GM23248 (cell line): Measurements from ENCODE around the gene NT5C1B. TPM values are rescaled to one million over a fixed set of nuclear protein-coding genes. Genes with fewer than 3 reads are reported as not detected.

Experiments used
- DNase-seq: peaks from one replicate; pipeline ENCODE4 v3.0.0-alpha.2; 2015
- H2AFZ ChIP-seq: fragments of 200-600 bp; sonication (generic); 2 replicates; pipeline ENCODE4 v1.6.1; 2016; ENCODE audit warnings: antibody characterized with exemption
- H3F3A ChIP-seq: fragments of 200-600 bp; sonication (generic); 2 replicates; pipeline ENCODE4 v1.6.1; 2016; ENCODE audit warnings: mild to moderate bottlenecking, antibody characterized with exemption, mixed run types; ENCODE audit not compliant: insufficient read depth
- H3K27ac ChIP-seq: fragments of 200-600 bp; sonication (generic); 2 replicates; pipeline ENCODE4 v1.5.1; 2016; ENCODE audit warnings: mild to moderate bottlenecking
- H3K27me3 ChIP-seq: fragments of 200-600 bp; sonication (generic); replicated peaks from 2 replicates; pipeline ENCODE4 v1.6.1; 2016; ENCODE audit warnings: mild to moderate bottlenecking; ENCODE audit not compliant: insufficient read depth
- H3K36me3 ChIP-seq: fragments of 200-600 bp; sonication (generic); 2 replicates; pipeline ENCODE4 v1.6.1; 2016; ENCODE audit warnings: low read depth, mild to moderate bottlenecking
- H3K4me1 ChIP-seq: fragments of 200-600 bp; sonication (generic); 2 replicates; pipeline ENCODE4 v1.6.1; 2016; ENCODE audit warnings: mild to moderate bottlenecking; ENCODE audit not compliant: insufficient read depth
- H3K4me2 ChIP-seq: fragments of 200-600 bp; sonication (generic); one replicate; pipeline ENCODE4 v1.6.1; 2016; ENCODE audit warnings: mild to moderate bottlenecking; ENCODE audit not compliant: unreplicated experiment
- H3K4me3 ChIP-seq: fragments of 200-600 bp; sonication (generic); 2 replicates; pipeline ENCODE4 v1.5.1; 2016; ENCODE audit warnings: mild to moderate bottlenecking
- H3K79me2 ChIP-seq: fragments of 200-600 bp; sonication (generic); 2 replicates; pipeline ENCODE4 v1.6.1; 2016; ENCODE audit warnings: mild to moderate bottlenecking; ENCODE audit not compliant: insufficient read depth
- H3K9ac ChIP-seq: fragments of 200-600 bp; sonication (generic); 2 replicates; pipeline ENCODE4 v1.6.1; 2016; ENCODE audit warnings: mild to moderate bottlenecking
- H3K9me2 ChIP-seq: fragments of 200-600 bp; sonication (generic); 2 replicates; pipeline ENCODE4 v1.6.1; 2016; ENCODE audit warnings: mixed run types, mild to moderate bottlenecking, moderate library complexity; ENCODE audit not compliant: insufficient read depth
- H3K9me3 ChIP-seq: fragments of 200-600 bp; sonication (generic); one replicate; pipeline ENCODE4 v1.6.1; 2017; ENCODE audit warnings: low read depth
- H4K20me1 ChIP-seq: fragments of 200-600 bp; sonication (generic); 2 replicates; pipeline ENCODE4 v1.6.0; 2016; ENCODE audit not compliant: insufficient read depth
- EZH2 ChIP-seq: fragments of 200-600 bp; sonication (generic); IDR thresholded peaks from 2 replicates; pipeline ENCODE4 v1.6.1; 2018; ENCODE audit warnings: antibody characterized with exemption, mild to moderate bottlenecking; ENCODE audit not compliant: insufficient read depth, poor library complexity, severe bottlenecking
- EZH2phosphoT487 ChIP-seq: fragments of 200-600 bp; sonication (generic); IDR thresholded peaks from 2 replicates; pipeline ENCODE4 v1.6.1; 2018; ENCODE audit warnings: antibody characterized with exemption, moderate library complexity, mild to moderate bottlenecking, low read depth; ENCODE audit not compliant: insufficient read depth
- WGBS, 2 experiments: methylation state at CpG; one replicate each; pipeline ENCODE4 v1.1.6; 2015 to 2017; ENCODE audit warnings: low lambda C conversion rate in 2 of 2, low coverage in 1 of 2; ENCODE audit errors: missing lambda C conversion rate in 2 of 2; 5-methylcytosine and 5-hydroxymethylcytosine counted together
- in situ Hi-C: fragments of 300-500 bp; cut with MboI; formaldehyde crosslinking; loops from 2 replicates; pipeline ENCODE4 v1.15.0; 2020
- polyA plus RNA-seq: library from polyadenylated mRNA; unstranded; fragments of >200 nt; fragmentation: Nextera tagmentation; extraction: Ambion mirVana; gene quantifications from 2 replicates; pipeline ENCODE4 v1.2.1, GENCODE V29; 2016
- total RNA-seq: library from RNA; depleted of rRNA; stranded (reverse); fragments of >200 nt; shearing (Covaris generic); gene quantifications from 2 replicates; pipeline ENCODE4 v1.2.3, GENCODE V29; 2014

The NT5C1B gene
- total and polyA plus RNA-seq, 2 experiments from 2014 or later: 0.88 TPM; not detected in 1

GRCh38 chr2:18599509-18600254 lies 10.3 kb upstream of the NT5C1B start:
- Histone ChIP-seq H3K4me1 (peaks cover 23% of the 10 kb centered on the region), H4K20me1 (no peaks in the 10 kb centered on the region), H3K9ac (0 out of 2 replicates have a peak overlapping the region, but pooled peaks have one; percentile 5), H3K4me3 (peak overlapping the region; percentile 22; the same call in 1 of the 2 replicates), H3K27ac (peak overlapping the region; percentile 50), H3K27me3 (no peaks in the 10 kb centered on the region), H3K79me2 (no peaks in the 10 kb centered on the region), H2AFZ (peak overlapping the region; percentile 45), H3F3A (peaks cover 37% of the 10 kb centered on the region), H3K9me3 (no peaks in the 10 kb centered on the region), H3K4me2 (peak overlapping the region; percentile 40), H3K36me3 (no peaks in the 10 kb centered on the region), H3K9me2 (no peaks in the 10 kb centered on the region)
- in situ Hi-C loops: no loop called here
- no peak for TF ChIP-seq EZH2
- TF ChIP-seq EZH2phosphoT487: no peak
- peak; percentile 87 for DNase-seq
- 0 to 1% methylated on average over 2 of the region's 2 CpGs for WGBS, 2 experiments

- H2AFZ ChIP-seq: peak overlapping the region; percentile 45
- no peak for TF ChIP-seq EZH2
- TF ChIP-seq EZH2phosphoT487: no peak
- no peaks in the 10 kb centered on the region for H3K36me3 ChIP-seq
- H3K79me2 ChIP-seq: no peaks in the 10 kb centered on the region
- 0 out of 2 replicates have a peak overlapping the region, but pooled peaks have one; percentile 5 for H3K9ac ChIP-seq
- H4K20me1 ChIP-seq: no peaks in the 10 kb centered on the region
- peak overlapping the region; percentile 40 for H3K4me2 ChIP-seq
- peak overlapping the region; percentile 22; the same call in 1 of the 2 replicates for H3K4me3 ChIP-seq
- peaks cover 23% of the 10 kb centered on the region for H3K4me1 ChIP-seq
- H3K9me2 ChIP-seq: no peaks in the 10 kb centered on the region
- H3K9me3 ChIP-seq: no peaks in the 10 kb centered on the region
- peak; percentile 29 for DNase-seq
- no peaks in the 10 kb centered on the region for H3K27me3 ChIP-seq
- in situ Hi-C loops: no loop called here
- H3K27ac ChIP-seq: peak overlapping the region; percentile 50
- peaks cover 37% of the 10 kb centered on the region for H3F3A ChIP-seq
- WGBS, 2 experiments: 12 to 14% methylated on average over 6 of the region's 6 CpGs
Measured at GRCh38 chr2:18598848-18599484, 9.6 kb upstream of the NT5C1B start.

GRCh38 chr2:18597618-18598017 lies 8.2 kb upstream of the NT5C1B start:
- H2AFZ ChIP-seq: no peak overlapping the region
- 96 to 98% methylated on average over 5 of the region's 5 CpGs for WGBS, 2 experiments
- H4K20me1 ChIP-seq: no peaks in the 10 kb centered on the region
- H3F3A ChIP-seq: peaks cover 37% of the 10 kb centered on the region
- no peaks in the 10 kb centered on the region for H3K36me3 ChIP-seq
- in situ Hi-C loops: no loop called here
- H3K4me3 ChIP-seq: no peak overlapping the region
- H3K79me2 ChIP-seq: no peaks in the 10 kb centered on the region
- DNase-seq: no peak
- no peak overlapping the region for H3K27ac ChIP-seq
- H3K9ac ChIP-seq: no peak overlapping the region
- TF ChIP-seq EZH2: no peak
- TF ChIP-seq EZH2phosphoT487: no peak
- H3K4me1 ChIP-seq: peaks cover 23% of the 10 kb centered on the region
- no peak overlapping the region for H3K4me2 ChIP-seq
- no peaks in the 10 kb centered on the region for H3K9me2 ChIP-seq
- no peaks in the 10 kb centered on the region for H3K9me3 ChIP-seq
- no peaks in the 10 kb centered on the region for H3K27me3 ChIP-seq

DNA sequence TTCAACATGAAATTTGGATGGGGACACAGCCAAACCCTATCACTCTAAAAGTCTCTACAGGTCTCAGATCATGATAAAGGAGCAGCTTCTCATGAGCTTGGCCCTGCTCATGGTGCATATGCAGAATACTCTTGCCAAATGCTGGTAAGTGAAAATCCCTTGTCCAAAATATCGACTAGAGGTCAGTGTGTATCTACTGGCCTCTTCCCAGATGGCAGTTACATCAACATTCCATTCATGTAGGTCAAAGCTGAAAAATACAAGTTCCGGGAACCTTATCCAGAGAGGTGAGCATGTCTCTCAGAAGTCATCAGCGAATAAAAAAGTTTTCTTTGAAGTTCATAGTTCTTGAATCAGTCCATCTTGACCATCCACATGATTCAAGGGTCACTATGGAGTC lies 7.6 kb upstream of the NT5C1B start:
- TF ChIP-seq EZH2phosphoT487 (no peak), EZH2 (no peak)
- no peaks in the 10 kb centered on the region for H3K9me3 ChIP-seq
- 97 to 98% methylated on average over 3 of the region's 3 CpGs for WGBS, 2 experiments
- no peaks in the 10 kb centered on the region for H3K36me3 ChIP-seq
- H3K9me2 ChIP-seq: no peaks in the 10 kb centered on the region
- no peak for DNase-seq
- peaks cover 23% of the 10 kb centered on the region for H3K4me1 ChIP-seq
- in situ Hi-C loops: no loop called here
- no peak overlapping the region for H3K27ac ChIP-seq
- no peak overlapping the region for H3K9ac ChIP-seq
- no peak overlapping the region for H3K4me3 ChIP-seq
- H3K79me2 ChIP-seq: no peaks in the 10 kb centered on the region
- H3K4me2 ChIP-seq: no peak overlapping the region
- H3F3A ChIP-seq: peaks cover 37% of the 10 kb centered on the region
- H3K27me3 ChIP-seq: no peaks in the 10 kb centered on the region
- no peaks in the 10 kb centered on the region for H4K20me1 ChIP-seq
- H2AFZ ChIP-seq: no peak overlapping the region
